Activated naive CD4-positive, alpha-beta T cell treated with anti-CD3 and anti-CD28 coated beads, Interleukin-2, amount 50 U/mL, for 72 hours (primary cell): Measurements from ENCODE around the gene UNC45B. TPM values are rescaled to one million over a fixed set of nuclear protein-coding genes. Genes with fewer than 3 reads are reported as not detected.
"Not testable (repeated sequence)": the region's sequence is repeated elsewhere in the genome, so short reads cannot be mapped to it uniquely, and the experiment has no call there.

ENCODE experiments used
- ATAC-seq, 2 donors: fragments of 150-1000 bp; cut with Tn5 transposase; 2 replicates each; pipeline ENCODE4 v1.10.0; 2021; ENCODE audit warnings: mild to moderate bottlenecking in 2 of 2, moderate library complexity in 2 of 2
- DNase-seq, 2 donors: peaks; one replicate each; pipeline ENCODE4 v3.0.0; 2021 to 2022; ENCODE audit warnings: low spot score in 2 of 2
- H3K27ac Mint-ChIP-seq, 2 donors: one replicate each; pipeline ENCODE4 v1.8.0; 2022; ENCODE audit warnings: mild to moderate bottlenecking in 2 of 2, mixed read lengths in 2 of 2
- H3K36me3 Mint-ChIP-seq, 2 donors: one replicate each; pipeline ENCODE4 v1.8.0; 2022; ENCODE audit warnings: mixed read lengths in 2 of 2
- H3K9me3 Mint-ChIP-seq, 2 donors: one replicate each; pipeline ENCODE4 v1.8.0; 2022; ENCODE audit warnings: mixed read lengths in 2 of 2
- total RNA-seq, 2 donors: library from RNA; stranded (reverse); gene quantifications; one replicate each; pipeline ENCODE4 v1.2.3, GENCODE V29; 2022

Gene UNC45B
- total RNA-seq, 2 donors from 2014 or later = 0.07 TPM; not detected in 1

DNA sequence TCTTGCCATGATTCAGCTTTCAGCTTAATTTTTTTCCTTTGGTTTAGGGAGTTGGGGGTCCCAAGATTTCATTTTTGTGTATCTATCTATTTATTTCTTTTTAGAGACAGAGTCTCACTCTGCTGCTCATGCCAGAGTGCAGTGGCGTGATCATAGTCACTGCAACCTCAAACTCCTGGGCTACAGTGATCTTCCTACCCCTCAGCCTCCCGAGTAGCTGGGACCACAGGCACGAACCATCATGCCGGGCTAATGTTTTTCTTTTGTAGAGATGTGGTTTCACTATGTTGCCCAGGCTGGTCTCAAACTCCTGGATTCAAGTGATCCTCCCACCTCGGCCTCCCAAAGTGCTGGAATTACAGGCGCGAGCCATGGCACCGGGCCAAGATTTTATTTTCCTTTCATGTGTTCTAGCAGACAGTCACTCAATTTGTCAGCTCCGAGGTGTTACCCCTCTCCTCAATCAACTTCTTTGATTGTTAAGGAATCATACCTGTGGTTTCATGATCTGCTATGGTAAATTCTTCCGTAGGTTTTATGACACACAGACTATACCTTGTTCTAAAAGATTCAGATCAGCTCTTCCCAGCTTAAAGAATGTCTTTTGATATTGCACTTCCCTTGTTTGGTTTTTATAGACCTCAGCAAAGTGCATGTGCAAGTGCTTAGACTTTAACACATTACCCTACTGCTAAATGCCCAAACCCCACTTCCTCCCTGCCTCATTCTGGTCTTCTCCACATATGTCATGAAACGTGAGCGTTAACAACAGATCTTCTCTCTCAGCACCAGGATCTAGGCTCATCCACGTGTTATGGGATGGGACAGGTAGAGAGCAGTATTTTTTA, 13.0 kb downstream of the UNC45B start:
- H3K27ac Mint-ChIP-seq = peak overlapping the region; percentile 6 to 46
- peak; percentile 85 to 91 for ATAC-seq
- H3K9me3 Mint-ChIP-seq = peaks cover 0 to 4% of the 10 kb centered on the region in 2 donors
- no peaks in the 10 kb centered on the region for H3K36me3 Mint-ChIP-seq
- peak in 1 of 2 donors; percentile 20 for DNase-seq

DNA sequence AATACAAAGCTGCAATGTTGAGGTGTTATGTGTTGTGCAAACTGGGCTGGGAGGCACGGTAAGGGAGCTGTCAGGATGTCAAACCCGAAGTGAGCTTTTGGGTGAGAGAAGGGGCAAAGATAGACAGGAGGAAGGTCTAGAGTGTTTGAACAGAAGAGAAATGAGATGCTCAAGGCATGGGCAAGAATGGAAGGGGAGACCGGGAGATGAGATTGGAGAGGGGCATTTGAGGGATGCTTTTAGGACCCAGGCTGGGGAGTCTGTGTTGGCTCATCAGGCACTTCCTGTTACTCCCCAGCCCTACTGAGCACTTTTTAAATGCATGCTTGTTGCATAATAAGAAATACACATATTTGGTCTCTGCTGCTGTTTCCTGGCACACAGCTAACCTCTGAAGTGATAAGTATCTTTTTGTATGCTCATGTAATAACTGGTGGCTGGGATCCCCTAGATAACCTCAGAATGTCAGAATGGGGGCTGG, 13.7 kb downstream of the UNC45B start:
- peaks cover 0 to 4% of the 10 kb centered on the region in 2 donors for H3K9me3 Mint-ChIP-seq
- no peak for DNase-seq

DNA sequence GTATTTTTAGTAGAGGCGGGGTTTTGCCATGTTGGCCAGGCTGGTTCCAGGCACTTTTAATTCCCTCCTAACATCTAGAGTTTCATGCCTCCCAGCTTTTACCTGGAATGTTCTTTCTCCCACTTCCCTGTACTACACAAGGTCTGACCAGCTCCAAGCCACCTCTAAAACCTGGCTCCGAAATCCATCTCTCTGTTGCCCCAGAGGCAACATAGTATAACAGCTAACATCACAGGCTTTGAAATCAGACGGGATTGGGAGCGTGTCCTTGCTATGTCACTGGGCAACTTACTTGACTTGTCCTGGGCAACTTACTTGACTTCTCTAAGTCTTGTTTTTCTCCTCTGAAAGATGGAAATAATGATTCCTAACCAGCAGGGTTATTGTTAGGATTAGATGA, 15.1 kb downstream of the UNC45B start:
- H3K27ac Mint-ChIP-seq = no peak overlapping the region
- H3K9me3 Mint-ChIP-seq = peaks cover 0 to 4% of the 10 kb centered on the region in 2 donors
- no peaks in the 10 kb centered on the region for H3K36me3 Mint-ChIP-seq
- DNase-seq (no peak), ATAC-seq (no peak)

More for the DNA sequence above, 13.7 kb downstream of the UNC45B start:
- ATAC-seq = peak in 1 of 2 donors; percentile 15
- no peaks in the 10 kb centered on the region for H3K36me3 Mint-ChIP-seq
- peak overlapping the region in 1 of 2 donors; percentile 46 for H3K27ac Mint-ChIP-seq

DNA sequence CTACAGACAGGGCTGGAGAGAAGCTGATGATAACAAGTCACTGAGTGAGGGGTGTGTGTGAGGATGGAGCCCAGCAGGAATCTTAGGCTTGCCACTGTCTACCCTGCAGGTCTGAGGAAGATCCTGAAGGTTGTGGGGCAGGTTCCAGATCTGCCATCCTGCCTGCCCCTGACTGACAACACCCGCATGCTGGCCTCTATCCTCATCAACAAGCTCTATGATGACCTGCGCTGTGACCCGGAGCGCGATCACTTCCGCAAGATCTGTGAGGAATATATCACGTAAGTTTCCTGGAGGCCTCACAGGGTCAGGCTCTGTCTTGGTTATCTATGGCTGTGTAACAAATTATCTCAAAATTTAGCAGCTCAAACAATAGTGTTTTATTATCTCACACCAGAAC, 16.3 kb downstream of the UNC45B start:
- Mint-ChIP-seq H3K9me3 (no peaks in the 10 kb centered on the region), H3K27ac (no peak overlapping the region), H3K36me3 (no peaks in the 10 kb centered on the region)
- DNase-seq = no peak
- no peak for ATAC-seq

DNA sequence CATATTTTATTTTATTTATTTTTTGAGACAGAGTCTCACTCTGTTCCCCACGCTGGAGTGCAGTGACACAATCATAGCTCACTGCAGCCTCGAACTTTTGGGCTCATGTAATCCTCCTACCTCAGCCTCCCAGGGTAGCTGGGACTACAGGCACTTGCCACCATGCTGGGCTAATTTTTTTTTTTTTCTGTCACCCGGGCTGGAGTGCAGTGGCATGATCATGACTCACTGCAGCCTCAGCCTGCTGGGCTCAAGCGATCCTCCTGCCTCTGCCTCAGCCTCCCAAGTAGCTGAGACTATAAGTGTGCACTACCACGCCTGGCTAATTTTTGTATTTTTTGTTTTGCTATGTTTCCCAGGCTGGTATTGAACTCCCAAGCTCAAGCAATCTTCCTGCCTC, 17.1 kb downstream of the UNC45B start:
- Mint-ChIP-seq H3K36me3 (no peaks in the 10 kb centered on the region), H3K27ac (no peak overlapping the region), H3K9me3 (no peaks in the 10 kb centered on the region)
- ATAC-seq = no peak
- no peak for DNase-seq

DNA sequence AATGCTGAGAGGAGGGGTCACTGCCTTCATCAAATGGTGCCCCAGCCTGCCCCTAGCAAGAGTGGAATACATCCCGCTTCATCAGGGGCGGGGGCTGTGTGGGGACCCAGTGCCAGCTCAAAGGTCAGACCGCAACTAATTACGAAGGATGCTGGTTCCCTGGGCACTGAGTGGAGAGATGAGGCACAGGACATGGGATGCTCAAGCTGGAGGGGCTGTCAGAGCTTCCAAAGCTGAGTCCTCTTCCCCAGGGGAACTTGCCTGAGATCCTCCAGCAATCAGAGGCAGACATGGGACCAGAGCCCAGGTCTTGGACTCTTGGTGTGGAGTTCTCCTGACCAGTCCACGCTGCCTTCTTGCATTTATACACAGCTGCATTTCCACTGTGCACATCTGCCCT, 18.9 kb downstream of the UNC45B start:
- DNase-seq = no peak
- Mint-ChIP-seq H3K36me3 (no peaks in the 10 kb centered on the region), H3K9me3 (no peaks in the 10 kb centered on the region), H3K27ac (no peak overlapping the region)
- no peak for ATAC-seq

DNA sequence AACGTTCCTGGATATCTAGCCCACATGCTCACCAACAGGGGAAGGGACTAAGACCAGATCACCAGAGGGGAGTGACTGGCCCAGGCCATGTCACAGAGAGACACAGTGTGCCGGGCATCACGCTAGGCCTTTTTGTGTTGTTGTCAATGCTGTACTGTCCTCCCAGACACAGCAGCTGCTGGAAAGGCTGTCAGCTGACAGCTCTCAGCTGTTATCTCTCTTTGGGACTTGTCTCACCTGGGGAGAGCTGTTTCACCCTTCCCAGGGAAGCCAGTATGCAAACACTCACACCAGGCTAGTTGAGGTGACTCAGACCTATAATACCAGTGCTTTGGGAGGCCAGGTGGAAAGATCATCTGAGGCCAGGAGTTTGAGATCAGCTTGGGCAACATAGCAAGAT, 19.4 kb downstream of the UNC45B start:
- no peaks in the 10 kb centered on the region for H3K36me3 Mint-ChIP-seq
- no peak for DNase-seq
- no peaks in the 10 kb centered on the region for H3K9me3 Mint-ChIP-seq
- no peak for ATAC-seq
- H3K27ac Mint-ChIP-seq = no peak overlapping the region

DNA sequence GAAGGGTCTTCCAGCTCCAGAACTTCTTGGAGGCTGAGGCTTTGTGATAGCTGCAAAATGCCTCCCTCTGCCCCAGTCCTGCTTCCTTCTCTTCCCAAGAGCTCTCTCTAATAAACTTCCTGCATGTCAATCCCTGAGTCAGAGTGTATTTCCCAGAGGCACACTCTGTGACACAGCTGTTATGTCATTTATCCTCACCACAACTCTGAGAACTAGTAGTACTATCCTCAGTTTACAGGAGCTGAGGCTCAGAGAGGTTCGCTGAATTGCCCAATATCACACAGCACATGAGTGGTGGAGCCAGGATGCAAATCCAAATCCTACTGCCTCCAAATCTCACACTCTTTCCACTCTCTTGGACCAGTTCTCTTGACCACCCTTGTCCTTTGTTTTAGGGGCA, 20.0 kb downstream of the UNC45B start:
- H3K9me3 Mint-ChIP-seq = no peaks in the 10 kb centered on the region
- no peaks in the 10 kb centered on the region for H3K36me3 Mint-ChIP-seq
- no peak overlapping the region for H3K27ac Mint-ChIP-seq
- ATAC-seq (no peak), DNase-seq (no peak)

DNA sequence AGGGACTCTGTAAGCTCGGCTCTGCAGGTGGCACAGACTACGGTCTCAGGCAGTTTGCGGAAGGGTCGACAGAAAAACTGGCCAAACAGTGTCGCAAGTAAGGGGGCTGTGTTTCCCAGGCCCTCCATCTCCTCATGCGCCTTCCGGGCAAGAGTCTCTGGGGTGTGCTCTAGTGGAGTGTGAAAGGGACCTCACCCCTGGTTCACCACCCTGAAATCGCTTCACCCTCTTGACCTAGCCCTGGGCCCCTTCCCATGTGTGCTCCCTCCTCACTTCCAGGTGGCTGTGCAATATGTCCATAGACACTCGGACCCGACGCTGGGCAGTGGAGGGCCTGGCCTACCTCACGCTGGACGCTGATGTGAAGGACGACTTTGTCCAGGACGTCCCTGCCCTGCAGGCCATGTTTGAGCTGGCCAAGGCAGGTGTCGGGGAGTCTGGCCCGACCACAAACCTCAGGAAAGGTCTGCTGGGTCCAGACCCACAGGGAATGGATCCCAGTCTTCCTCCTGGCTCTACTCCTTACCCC, 22.3 kb downstream of the UNC45B start:
- no peak for ATAC-seq
- Mint-ChIP-seq H3K9me3 (no peaks in the 10 kb centered on the region), H3K36me3 (no peaks in the 10 kb centered on the region), H3K27ac (peak overlapping the region in 1 of 2 donors; percentile 18)
- no peak for DNase-seq

DNA sequence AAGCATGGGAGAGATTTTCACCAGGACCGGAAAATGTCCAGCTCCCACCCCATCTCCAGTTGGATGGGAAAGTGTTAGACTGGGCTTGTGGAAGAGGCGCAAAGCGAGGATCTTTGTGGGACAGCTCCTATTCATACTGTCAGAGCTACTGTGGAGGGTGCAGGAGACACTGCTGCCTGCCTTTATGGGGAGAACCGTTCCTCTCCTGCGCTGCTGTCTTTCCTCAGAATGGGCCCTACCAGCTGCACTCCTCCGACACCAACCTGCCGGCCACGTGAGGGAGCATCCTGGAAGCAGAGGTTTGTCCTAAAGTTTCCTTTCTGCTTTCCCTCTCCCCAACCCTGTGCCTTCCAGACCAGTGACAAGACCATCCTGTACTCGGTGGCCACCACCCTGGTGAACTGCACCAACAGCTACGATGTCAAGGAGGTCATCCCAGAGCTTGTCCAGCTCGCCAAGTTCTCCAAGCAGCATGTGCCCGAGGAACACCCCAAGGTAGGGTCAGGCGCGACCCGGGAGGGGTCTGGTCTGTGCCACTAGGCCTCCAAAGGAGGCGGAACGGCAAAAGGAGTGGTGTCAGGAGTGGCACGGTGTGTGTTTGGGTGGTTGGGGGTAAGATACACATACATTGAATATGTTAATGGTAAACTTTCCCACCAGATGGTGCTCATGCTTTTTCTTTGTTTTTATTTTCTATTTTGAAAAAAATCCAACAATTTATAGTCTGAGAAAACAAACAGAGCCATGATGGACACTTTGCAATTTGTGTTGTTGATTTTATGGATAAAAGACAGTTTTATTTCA, 23.6 kb downstream of the UNC45B start:
- DNase-seq (no peak), ATAC-seq (peak; percentile 59 to 79)
- Mint-ChIP-seq H3K36me3 (no peaks in the 10 kb centered on the region), H3K9me3 (no peaks in the 10 kb centered on the region), H3K27ac (peak overlapping the region in 1 of 2 donors; percentile 33)

DNA sequence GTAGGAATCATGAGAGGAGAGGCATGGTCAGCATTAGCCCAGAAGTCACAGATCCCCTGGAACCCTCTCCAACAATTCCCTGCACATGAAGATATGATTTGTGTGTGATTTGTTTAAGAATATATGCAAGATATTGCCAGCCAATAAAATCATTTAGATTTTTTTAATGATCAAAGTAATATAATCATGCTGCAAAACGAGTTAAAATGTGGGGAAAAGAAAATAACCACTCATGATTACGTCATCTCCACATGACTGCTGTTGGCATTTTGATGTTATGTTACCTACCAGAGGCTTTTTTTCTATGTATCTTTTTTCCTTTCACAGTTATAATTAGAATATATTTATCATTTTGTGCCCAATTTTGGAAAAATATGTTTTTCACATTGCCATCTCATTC, 24.2 kb downstream of the UNC45B start:
- ATAC-seq = peak; percentile 34 to 49
- H3K27ac Mint-ChIP-seq = peak overlapping the region; percentile 33 to 63
- no peaks in the 10 kb centered on the region for H3K9me3 Mint-ChIP-seq

DNA sequence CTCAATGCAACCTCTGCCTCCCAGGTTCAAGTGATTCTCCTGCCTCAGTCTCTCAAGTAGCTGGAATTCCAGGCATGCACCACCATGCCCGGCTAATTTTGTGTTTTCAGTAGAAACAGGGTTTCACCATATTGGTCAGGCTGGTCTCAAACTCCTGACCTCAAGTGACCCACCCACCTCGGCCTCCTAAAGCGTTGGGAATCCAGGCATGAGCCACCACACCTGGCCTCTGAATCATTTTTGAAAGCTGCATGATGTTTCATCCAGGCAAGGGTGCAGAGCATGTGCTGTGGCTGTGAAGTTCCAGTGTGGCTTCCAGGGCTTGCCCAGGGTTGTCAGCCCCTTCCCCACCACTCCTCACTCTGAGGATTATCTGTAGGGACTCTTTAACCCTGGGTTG, 24.7 kb downstream of the UNC45B start:
- not testable (repeated sequence) for H3K36me3 Mint-ChIP-seq, H3K9me3 Mint-ChIP-seq, DNase-seq, ATAC-seq
- peak overlapping the region; percentile 33 to 63 for H3K27ac Mint-ChIP-seq

More for the DNA sequence above, 24.2 kb downstream of the UNC45B start:
- no peaks in the 10 kb centered on the region for H3K36me3 Mint-ChIP-seq
- no peak for DNase-seq

DNA sequence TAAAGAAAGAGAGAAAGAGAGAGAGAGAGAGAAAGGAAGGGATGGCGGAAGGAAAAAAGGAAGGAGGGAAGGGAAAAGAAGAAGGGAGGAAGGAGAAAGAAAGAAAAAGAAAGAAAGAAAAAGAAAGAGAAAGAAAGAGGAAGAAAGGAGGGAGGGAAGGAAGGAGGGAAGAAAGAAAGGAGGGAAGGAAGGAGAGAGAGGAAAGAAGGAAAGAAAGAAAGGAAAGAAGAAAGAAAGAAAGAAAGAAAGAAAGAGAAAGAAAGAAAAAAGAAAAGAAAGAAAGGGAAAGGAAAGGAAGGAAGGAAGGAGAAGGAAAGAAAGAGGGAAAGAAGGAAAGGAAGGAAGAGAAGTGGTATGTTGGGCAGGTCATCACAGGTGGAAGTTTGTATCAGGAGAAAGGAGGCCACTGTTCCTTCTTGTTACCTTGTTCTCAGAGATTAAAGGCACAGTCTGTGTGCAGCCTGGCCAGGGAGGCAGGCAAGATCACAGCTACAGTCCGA, 27.3 kb downstream of the UNC45B start:
- Mint-ChIP-seq H3K36me3 (peaks cover 0 to 9% of the 10 kb centered on the region in 2 donors), H3K9me3 (peaks cover 0 to 7% of the 10 kb centered on the region in 2 donors), H3K27ac (no peak overlapping the region)
- DNase-seq = no peak
- ATAC-seq = no peak

DNA sequence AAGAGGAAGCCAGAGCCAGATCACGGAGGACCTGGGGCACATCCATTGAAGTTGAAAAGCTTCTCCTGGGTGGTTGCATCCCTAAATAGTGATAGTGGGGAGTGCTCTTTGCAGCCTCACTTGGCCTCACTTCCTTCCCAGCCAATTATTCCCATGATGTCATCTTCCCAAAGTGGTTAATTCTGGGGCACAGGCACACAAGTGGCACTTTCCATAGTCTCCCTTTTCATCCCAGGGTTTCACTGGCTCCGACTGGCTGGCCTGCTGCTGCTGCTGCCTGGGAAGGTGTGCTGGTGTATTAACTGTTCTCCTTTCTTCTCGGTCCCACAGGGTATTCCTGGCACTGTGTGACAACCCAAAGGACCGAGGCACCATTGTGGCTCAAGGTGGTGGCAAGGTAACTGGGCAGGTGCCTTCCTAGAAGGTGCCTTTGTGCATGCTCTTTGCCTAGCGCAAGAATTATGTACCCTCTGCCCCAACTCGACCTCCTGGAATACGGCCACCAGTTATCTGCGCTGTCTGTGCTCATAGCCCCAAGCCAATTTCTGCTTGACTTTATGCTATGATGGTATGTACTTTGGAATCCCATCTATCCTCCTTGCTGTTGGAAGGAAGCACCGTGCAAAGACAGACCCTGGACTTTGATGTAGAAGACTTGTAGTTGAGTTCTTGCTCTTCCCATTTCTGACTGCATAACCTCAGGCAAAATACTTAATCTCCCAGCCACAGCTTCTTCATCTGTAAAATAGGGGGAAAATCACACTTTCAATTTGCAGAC, 28.2 kb downstream of the UNC45B start:
- Mint-ChIP-seq H3K27ac (no peak overlapping the region), H3K36me3 (peaks cover 0 to 9% of the 10 kb centered on the region in 2 donors), H3K9me3 (peaks cover 0 to 7% of the 10 kb centered on the region in 2 donors)
- no peak for ATAC-seq
- DNase-seq = no peak

DNA sequence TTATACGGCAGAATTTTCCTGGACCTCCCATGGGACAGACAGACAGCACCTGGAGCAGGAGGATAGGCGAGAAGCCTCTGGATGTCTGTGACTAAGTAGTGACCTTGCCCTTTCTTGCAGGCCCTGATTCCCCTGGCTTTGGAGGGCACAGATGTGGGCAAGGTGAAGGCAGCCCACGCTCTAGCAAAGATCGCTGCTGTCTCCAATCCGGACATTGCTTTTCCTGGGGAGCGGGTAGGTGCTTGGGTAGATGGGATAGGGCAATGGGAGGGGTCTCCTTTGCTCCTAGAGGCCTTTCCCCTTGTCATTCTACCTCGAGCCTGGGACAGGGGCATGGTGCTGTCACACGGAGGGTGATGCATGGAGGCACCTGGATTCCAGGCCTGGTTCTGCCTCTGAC, 29.3 kb downstream of the UNC45B start:
- ATAC-seq = no peak
- peaks cover 0 to 7% of the 10 kb centered on the region in 2 donors for H3K9me3 Mint-ChIP-seq
- H3K27ac Mint-ChIP-seq = no peak overlapping the region
- no peak for DNase-seq
- peaks cover 0 to 9% of the 10 kb centered on the region in 2 donors for H3K36me3 Mint-ChIP-seq

DNA sequence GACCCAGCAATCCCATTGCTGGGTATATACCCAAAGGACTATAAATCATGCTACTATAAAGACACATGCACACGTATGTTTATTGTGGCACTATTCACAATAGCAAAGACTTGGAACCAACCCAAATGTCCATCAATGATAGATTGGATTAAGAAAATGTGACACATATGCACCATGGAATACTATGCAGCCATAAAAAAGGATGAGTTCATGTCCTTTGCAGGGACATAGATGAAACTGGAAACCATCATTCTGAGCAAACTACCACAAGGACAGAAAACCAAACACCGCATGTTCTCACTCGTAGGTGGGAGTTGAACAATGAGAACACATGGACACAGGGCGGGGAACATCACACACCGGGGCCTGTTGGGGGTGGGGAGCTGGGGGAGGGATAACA, 31.8 kb downstream of the UNC45B start:
- ATAC-seq, DNase-seq, H3K9me3 Mint-ChIP-seq, H3K27ac Mint-ChIP-seq, H3K36me3 Mint-ChIP-seq: not testable (repeated sequence)
